SKM-1 (cell line): ENCODE results near the gene LENG8.
A peak's percentile ranks its signal among the peaks of the same experiment; 100 is the strongest.
"Not testable (repeated sequence)": the region's sequence is repeated elsewhere in the genome, so short reads cannot be mapped to it uniquely, and the experiment has no call there.

ENCODE experiments used
- DNase-seq: peaks from one replicate; lab custom pipeline; 2025; ENCODE audit not compliant: unreplicated experiment; lab: John Stamatoyannopoulos, UW

The LENG8 gene

GRCh38 chr19:54460230-54461005, 11.4 kb downstream of the LENG8 start:
- no peak for DNase-seq

- DNase-seq, result no peak
Observed at GRCh38 chr19:54461210-54461609, 12.2 kb downstream of the LENG8 start.

GRCh38 chr19:54461613-54462012, 12.6 kb downstream of the LENG8 start:
- DNase-seq, result no peak

GRCh38 chr19:54462047-54462654, 13.2 kb downstream of the LENG8 start:
- DNase-seq, result no peak

GRCh38 chr19:54462655-54463530, 13.9 kb downstream of the LENG8 start:
- no peak for DNase-seq

- no peak for DNase-seq
Observed at GRCh38 chr19:54463531-54464043, 14.6 kb downstream of the LENG8 start, which contains the start of gene LENG9. Gene LENG9 (minus strand): TSS chr19:54463778. CDS start chr19:54463526, 252 bp downstream.

GRCh38 chr19:54464044-54464629, 15.1 kb downstream of the LENG8 start:
- no peak for DNase-seq

- peak; percentile 29 for DNase-seq
Observed at GRCh38 chr19:54464630-54465425, 15.8 kb downstream of the LENG8 start.

- no peak for DNase-seq
Observed at GRCh38 chr19:54465426-54466109, 16.6 kb downstream of the LENG8 start.

GRCh38 chr19:54466110-54466480, 17.1 kb downstream of the LENG8 start:
- not testable (repeated sequence) for DNase-seq

- no peak for DNase-seq
Observed at GRCh38 chr19:54469496-54469934, 20.5 kb downstream of the LENG8 start.

- no peak for DNase-seq
Observed at GRCh38 chr19:54470276-54470887, 21.4 kb downstream of the LENG8 start.

GRCh38 chr19:54470991-54471782, 22.2 kb downstream of the LENG8 start:
- no peak for DNase-seq

- DNase-seq, result no peak
Observed at GRCh38 chr19:54473071-54473891, 24.3 kb downstream of the LENG8 start, which contains the start of gene CDC42EP5. Gene CDC42EP5 (minus strand): TSS chr19:54473296. CDS start chr19:54465547, 7,749 bp downstream.

GRCh38 chr19:54473892-54474372, 24.9 kb downstream of the LENG8 start:
- no peak for DNase-seq

- no peak for DNase-seq
Observed at GRCh38 chr19:54475706-54476105, 26.7 kb downstream of the LENG8 start.

GRCh38 chr19:54477650-54478049, 28.7 kb downstream of the LENG8 start:
- DNase-seq, result no peak
